GM20000 (cell line): ENCODE data around the gene CTSO.

Source experiments
- DNase-seq: peaks from one replicate; pipeline ENCODE4 v3.0.0; 2012; ENCODE audit warnings: low spot score
- TF ChIP-seq, protein P1 (sequence below): IDR thresholded peaks from 2 replicates; pipeline ENCODE4 v1.5.1; 2012; ENCODE audit warnings: mild to moderate bottlenecking, control low read depth; ENCODE audit errors: extremely low read depth, missing control alignments

The CTSO gene

DNA sequence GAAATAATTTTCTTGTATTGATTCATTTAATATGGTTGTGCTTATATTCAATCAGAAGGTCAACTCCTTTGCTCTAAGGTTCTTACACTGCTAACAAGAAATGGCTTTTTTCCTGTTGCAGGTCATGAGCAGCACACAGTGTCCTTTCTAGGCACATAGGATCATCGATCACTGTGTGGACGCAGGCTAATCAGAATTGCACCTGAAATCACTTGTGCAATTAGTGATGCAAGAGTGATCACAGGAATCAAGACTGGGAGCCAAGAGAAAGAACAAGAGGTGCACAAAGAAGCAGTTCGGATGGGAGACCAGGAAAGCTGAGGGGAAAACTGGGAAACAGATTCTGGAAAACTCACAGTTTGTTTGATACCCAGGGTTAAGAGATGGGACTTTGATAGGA lies 29.0 kb downstream of the CTSO start:
- DNase-seq: no peak
- TF ChIP-seq, protein P1, sequence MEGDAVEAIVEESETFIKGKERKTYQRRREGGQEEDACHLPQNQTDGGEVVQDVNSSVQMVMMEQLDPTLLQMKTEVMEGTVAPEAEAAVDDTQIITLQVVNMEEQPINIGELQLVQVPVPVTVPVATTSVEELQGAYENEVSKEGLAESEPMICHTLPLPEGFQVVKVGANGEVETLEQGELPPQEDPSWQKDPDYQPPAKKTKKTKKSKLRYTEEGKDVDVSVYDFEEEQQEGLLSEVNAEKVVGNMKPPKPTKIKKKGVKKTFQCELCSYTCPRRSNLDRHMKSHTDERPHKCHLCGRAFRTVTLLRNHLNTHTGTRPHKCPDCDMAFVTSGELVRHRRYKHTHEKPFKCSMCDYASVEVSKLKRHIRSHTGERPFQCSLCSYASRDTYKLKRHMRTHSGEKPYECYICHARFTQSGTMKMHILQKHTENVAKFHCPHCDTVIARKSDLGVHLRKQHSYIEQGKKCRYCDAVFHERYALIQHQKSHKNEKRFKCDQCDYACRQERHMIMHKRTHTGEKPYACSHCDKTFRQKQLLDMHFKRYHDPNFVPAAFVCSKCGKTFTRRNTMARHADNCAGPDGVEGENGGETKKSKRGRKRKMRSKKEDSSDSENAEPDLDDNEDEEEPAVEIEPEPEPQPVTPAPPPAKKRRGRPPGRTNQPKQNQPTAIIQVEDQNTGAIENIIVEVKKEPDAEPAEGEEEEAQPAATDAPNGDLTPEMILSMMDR: no peak

DNA sequence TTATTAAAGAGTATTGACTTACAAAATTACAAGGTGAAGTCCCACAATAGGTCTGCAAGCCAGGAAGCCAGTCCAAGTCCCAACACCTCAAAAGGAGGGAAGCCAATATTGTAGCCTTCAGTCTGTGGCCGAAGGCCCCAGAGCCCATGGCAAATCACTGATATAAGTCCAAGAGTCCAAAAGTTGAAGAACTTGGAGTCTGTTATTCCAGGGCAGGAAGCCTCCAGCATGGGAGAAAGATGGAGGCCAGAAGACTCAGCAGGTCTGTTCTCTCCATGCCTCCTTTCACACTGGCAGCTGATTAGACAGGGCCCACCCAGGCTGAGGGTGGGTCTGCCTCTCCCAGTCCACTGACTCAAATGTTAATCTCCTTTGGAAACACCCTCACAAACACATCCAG lies 32.1 kb downstream of the CTSO start:
- TF ChIP-seq, protein P1: no peak
- no peak for DNase-seq

DNA sequence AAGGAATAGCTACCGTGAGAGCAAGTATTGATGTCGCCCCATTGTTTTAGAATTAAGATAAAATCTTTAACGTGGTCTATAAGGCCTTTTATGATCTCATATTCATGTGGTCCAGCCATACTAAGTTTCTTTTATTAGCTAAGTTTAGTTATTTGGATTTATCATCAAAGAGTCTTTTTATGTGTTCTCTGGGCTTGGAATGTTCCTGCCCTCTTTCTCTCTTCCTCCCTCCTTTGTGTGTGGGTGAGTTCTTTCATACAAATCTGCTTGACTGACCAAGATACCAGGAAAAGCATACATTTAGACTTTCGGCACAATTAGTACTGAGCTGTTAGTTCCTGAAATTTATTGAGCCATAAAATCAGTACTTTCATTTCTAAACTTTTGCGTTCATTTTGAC lies 38.9 kb downstream of the CTSO start:
- TF ChIP-seq, protein P1: no peak
- DNase-seq: no peak

DNA sequence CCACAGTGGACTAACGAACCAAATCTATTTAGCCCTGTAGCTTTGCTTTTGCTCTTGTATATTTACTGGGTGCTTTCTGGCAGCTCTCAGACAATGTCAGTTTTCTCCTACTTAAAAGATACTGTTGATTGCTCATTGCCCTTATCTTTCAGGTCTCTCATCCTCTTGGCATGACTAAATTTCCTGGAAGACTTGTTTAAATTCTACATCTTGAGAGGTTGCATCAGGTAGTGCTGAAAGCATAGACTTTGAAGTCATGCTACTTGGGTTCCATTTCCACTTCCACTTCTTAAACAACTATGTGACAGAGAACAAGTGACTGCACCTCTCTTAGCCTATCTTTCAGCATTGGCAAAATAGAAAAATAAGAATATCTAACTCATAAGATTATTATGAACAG lies 41.8 kb downstream of the CTSO start:
- TF ChIP-seq, protein P1: no peak

DNA sequence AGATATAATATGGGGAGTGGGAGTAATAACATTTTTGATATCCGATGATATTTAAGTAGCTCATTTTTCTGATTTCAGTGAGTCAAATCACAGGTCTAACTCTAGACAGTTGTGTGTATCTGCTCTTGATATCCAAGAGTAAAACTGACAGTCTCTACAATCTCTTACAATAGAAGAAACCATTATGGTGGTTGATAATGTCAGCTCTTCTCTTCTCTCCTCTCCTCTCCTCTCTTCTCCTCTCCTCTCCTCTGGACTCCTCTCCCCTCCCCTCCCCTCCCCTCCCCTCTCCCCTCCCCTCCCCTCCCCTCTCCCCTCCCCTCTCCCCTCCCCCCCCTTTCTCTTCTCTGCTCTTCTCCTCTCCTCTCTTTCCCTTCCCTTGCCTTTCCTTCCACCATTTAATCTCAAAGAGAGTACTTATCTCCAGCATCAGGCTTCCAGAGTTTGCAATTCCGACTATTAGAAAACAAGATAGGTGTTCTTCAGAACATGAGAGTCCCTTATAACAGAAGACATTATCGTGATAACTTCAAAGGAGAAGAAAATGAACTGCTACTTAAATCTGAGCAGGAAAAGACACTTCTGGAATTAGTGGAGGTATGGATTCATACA lies 43.9 kb downstream of the CTSO start:
- DNase-seq: no peak
- TF ChIP-seq, protein P1: no peak

More for the DNA sequence above, 41.8 kb downstream of the CTSO start:
- no peak for DNase-seq

DNA sequence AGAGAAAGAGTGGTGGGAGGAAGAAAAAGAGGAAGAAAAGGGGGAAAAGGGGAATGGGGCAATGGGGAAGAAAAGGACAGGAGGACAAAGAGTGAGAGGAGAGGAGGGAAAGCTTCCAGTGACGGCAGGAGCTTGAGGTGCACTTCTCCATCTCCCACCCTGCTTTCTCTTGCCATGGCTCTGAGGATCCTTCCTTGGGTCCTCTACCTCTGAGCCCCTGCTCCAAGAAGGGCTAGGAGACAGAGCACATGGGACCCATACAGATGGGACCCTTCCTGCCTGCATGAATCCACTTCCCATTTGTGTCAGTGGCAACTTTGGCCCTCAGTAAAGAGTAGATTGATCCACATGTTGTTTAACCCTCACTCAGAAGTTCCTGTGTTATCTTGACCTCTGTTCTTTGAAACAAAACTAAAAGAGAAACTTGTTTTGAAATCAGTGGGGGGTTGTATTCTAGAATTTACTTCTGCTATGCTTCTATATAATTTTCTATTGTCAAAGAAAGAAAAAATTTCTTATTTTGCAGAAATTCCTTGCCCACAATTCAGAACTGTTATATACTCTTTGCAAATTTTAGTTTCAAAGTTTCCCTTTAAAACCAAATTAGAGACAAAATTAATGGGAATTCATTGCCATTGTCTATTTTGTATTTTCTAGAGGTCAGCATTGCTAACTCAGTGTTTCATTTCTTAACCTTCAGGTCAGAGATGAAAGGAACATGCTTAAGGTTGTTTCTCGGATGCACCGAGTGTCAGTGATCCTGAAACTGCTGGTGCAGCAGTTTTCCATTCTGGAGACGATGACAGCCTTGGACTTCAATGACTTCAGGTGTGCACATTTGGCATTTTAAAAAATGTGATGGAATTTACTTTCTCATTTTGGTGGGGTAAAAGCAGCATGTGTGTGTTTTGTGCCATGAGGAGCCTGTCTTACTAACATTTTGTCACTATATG lies 45.2 kb downstream of the CTSO start:
- peak; percentile 38 for DNase-seq
- TF ChIP-seq, protein P1: no peak

DNA sequence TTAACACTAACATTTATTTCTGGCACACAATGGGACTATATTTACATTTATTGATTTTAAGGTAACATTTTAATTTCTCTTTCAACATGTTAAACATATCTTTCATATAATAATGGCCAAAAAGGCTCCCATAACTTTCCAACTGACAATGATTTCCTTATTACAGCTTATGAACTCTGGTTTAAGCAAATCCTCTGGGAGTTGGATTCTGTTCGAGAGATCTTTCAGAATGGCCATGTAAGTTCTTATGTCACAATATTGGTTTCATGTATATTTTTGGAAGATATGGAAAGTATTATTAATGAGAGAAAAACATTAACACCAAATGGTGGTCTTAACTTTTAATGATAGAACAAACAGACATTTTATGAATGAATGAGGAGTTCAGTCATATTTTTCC lies 46.1 kb downstream of the CTSO start:
- TF ChIP-seq, protein P1: no peak
- DNase-seq: no peak
